ENCODE data around the gene PRDM7. TPM values are rescaled to one million over a fixed set of nuclear protein-coding genes. Genes with fewer than 3 reads are reported as not detected.

The PRDM7 gene
- total and polyA plus RNA-seq, 9 of the 15 experiments (the other 6 are each of a cell fraction or from before 2014, with no cell fraction given), result not detected

GRCh38 chr16:90057738-90058173 lies 19.4 kb downstream of the PRDM7 start (continued):
- TF ChIP-seq ZNF592 (IDR thresholded peaks at IDR 0.05) (0 out of 2 replicates have a peak, but pooled peaks have one; percentile 28), MAFF (IDR thresholded peaks at IDR 0.05; ENCODE audit: low read length) (no peak), JUN (IDR thresholded peaks at IDR 0.05; ENCODE audit: borderline replicate concordance, low read depth, low read length) (peak; percentile 69; the same call in 1 of the 2 replicates), JUN (CRISPR knock-in tag; IDR thresholded peaks at IDR 0.05; ENCODE audit: borderline replicate concordance) (no peak), NR1H2 (CRISPR knock-in tag; IDR thresholded peaks at IDR 0.05) (no peak), PHF8 (IDR thresholded peaks at IDR 0.05; ENCODE audit: borderline replicate concordance, low read length) (no peak), U2AF1 (optimal IDR thresholded peaks at IDR 0.05; ENCODE audit: low read depth, low read length) (no peak), MTA3 (IDR thresholded peaks at IDR 0.05; ENCODE audit: borderline replicate concordance) (no peak), ARNT (IDR thresholded peaks at IDR 0.05) (no peak), CREM (IDR thresholded peaks at IDR 0.05; ENCODE audit: low read depth) (peak; percentile 49; the same call in 1 of the 2 replicates), POLR3G (IDR thresholded peaks at IDR 0.05; ENCODE audit: extremely low read depth, insufficient read length, insufficient replicate concordance) (no peak), ZNF316 (IDR thresholded peaks at IDR 0.05) (no peak), ZNF436 (CRISPR knock-in tag; IDR thresholded peaks at IDR 0.05) (no peak), TEAD4 (IDR thresholded peaks at IDR 0.05; ENCODE audit: low read length) (peak; percentile 18; the same call in 1 of the 2 replicates), TEAD4 (CRISPR knock-in tag; IDR thresholded peaks at IDR 0.05; ENCODE audit: borderline replicate concordance) (no peak), ATF3 (IDR thresholded peaks at IDR 0.05) (peak; percentile 76), ATF3 (CRISPR knock-in tag; conservative IDR thresholded peaks at IDR 0.05) (no peak), ETV5 (CRISPR knock-in tag; IDR thresholded peaks at IDR 0.05; ENCODE audit: low read depth) (peak; percentile 83), ILK (tag; IDR thresholded peaks at IDR 0.05; ENCODE audit: borderline replicate concordance, low read depth) (no peak), EHMT2 (IDR thresholded peaks at IDR 0.05) (no peak), FOXJ3 (CRISPR knock-in tag; IDR thresholded peaks at IDR 0.05) (no peak), MBD2 (IDR thresholded peaks at IDR 0.05; ENCODE audit: borderline replicate concordance, low read depth) (peak; percentile 27; the same call in 1 of the 2 replicates), HEY1 (CRISPR knock-in tag; IDR thresholded peaks at IDR 0.05; ENCODE audit: borderline replicate concordance) (no peak), ZNF175 (CRISPR knock-in tag; IDR thresholded peaks at IDR 0.05; ENCODE audit: low read depth) (peak; percentile 74; the same call in 1 of the 2 replicates), THAP7 (CRISPR knock-in tag; IDR thresholded peaks at IDR 0.05) (no peak)

Data from K562 (cell line).